Heart right ventricle (tissue), 16 donors: ENCODE results near the gene MICAL3. TPM values are rescaled to one million over a fixed set of nuclear protein-coding genes. Genes with fewer than 3 reads are reported as not detected.

ENCODE experiments used
- ATAC-seq, 8 donors: fragments of 200-7000 bp; cut with Tn5 transposase; one replicate each; pipeline ENCODE4 v1.9.1; 2020; ENCODE audit warnings: mild to moderate bottlenecking in 8 of 8, moderate library complexity in 8 of 8, moderate number of reproducible peaks in 1 of 8
- DNase-seq, 2 donors: peaks; one replicate each; pipeline ENCODE4 v3.0.0-alpha.2; 2020
- H3K27ac ChIP-seq, 10 donors: fragments of 200-600 bp; sonication (generic) in 2 of 10; one replicate each; pipeline versions ENCODE4 v1.5.0 to v1.8.0; 2020 to 2022; ENCODE audit warnings: mild to moderate bottlenecking in 3 of 10
- H3K27me3 ChIP-seq, 7 donors: fragments of 200-600 bp; one replicate each; pipeline ENCODE4 v1.8.0; 2021 to 2022; ENCODE audit warnings: mild to moderate bottlenecking in 2 of 7
- H3K36me3 ChIP-seq, 9 donors: fragments of 200-600 bp; sonication (generic) in 1 of 9; one replicate each; pipeline versions ENCODE4 v1.5.0 to v1.8.0; 2020 to 2022; ENCODE audit warnings: mild to moderate bottlenecking in 2 of 9
- H3K4me1 ChIP-seq, 9 donors: fragments of 200-600 bp; sonication (generic) in 1 of 9; one replicate each; pipeline versions ENCODE4 v1.5.0 to v1.8.0; 2020 to 2022; ENCODE audit warnings: mild to moderate bottlenecking in 4 of 9
- H3K4me3 ChIP-seq, 10 donors: fragments of 200-600 bp; sonication (generic) in 2 of 10; one replicate each; pipeline versions ENCODE4 v1.5.0 to v1.8.0; 2020 to 2022; ENCODE audit warnings: mild to moderate bottlenecking in 7 of 10, moderate library complexity in 2 of 10
- H3K9me3 ChIP-seq, 11 donors: fragments of 200-600 bp in 10 of 11; sonication (generic) in 2 of 11; one replicate each; pipeline versions ENCODE4 v1.5.0 to v1.8.0; 2013 to 2022; ENCODE audit warnings: mild to moderate bottlenecking in 2 of 11, control low read depth in 1 of 11, moderate library complexity in 1 of 11
- CTCF ChIP-seq, 9 donors: fragments of 200-600 bp; sonication (generic) in 2 of 9; IDR thresholded peaks; one replicate each; pipeline versions ENCODE4 v1.5.0 to v1.8.0; 2021 to 2022; ENCODE audit warnings: antibody characterized with exemption in 9 of 9, mild to moderate bottlenecking in 5 of 9, moderate library complexity in 1 of 9
- WGBS, 2 donors: extraction: QIAGEN DNeasy Blood & Tissue Kit; methylation state at CpG; one replicate each; pipeline ENCODE4 v1.1.7; 2013; ENCODE audit warnings: inconsistent platforms in 1 of 2; 5-methylcytosine and 5-hydroxymethylcytosine counted together
- intact Hi-C, 10 donors: fragments of 100-400 bp; cut with DNase I; formaldehyde crosslinking; loops; one replicate each; pipeline versions ENCODE4 v1.11.1 to v1.14.2; 2022
- polyA plus RNA-seq, 2 donors: library from polyadenylated mRNA; stranded (reverse); fragments of 200-250 nt; gene quantifications; one replicate each; pipeline ENCODE4 v1.2.3, GENCODE V29; 2013
- total RNA-seq, 10 donors: library from RNA; stranded (reverse); fragmentation: NEBNext Ultra II Directional in 3 of 10; extraction: Animal tissue kit (Norgen Biotek cat#: 25700) in 3 of 10; gene quantifications; one replicate each; pipeline versions ENCODE4 v1.2.1 to v1.2.4, GENCODE V29; 2021 to 2023
- donor health status: Arrhythmogenic right ventricular cardiomyopathy.
- donor health status: ischemic (EF 13 %, LVEDD 7.1; RV severe dilation, severe dysfunction).
- donor health status: healthy with polysubstance abuse.
- donor health status: DM: no; HTN: yes; CAD: no.
- donor health status: DM: no; HTN: no; CAD: no.
- donor health status: ischemic (EF 25% LVEDD 6.9; RV normal size, moderate dysfunction).
- donor health status: ischemic (EF 25% LVEDD 5.7; RV mildly dilated, moderate dysfunction).
- donor health status: healthy.
- donor health status: DM: yes; HTN: yes; CAD: no.
- donor health status: Ischemic cardiomyopathy.
- donor health status: ischemic (EF 35%, LVEDD 5.7; RV mildly dilated, moderate dysfunction).
- donor health status: nonischemic (EF 11% LVEDD 7.7; RV severe dilation, severe dysfunction).
- donor health status: DM: yes; HTN: yes; CAD: no.
- donor health status: PGD.
- donor health status: ischemic (EF 29% LVEDD 5.4; RV normal size, mild dysfunction).
- donor health status: nonischemic (EF 23%, LVEDD 6.1; RV moderate dilation, normal function).

MICAL3 gene
- total and polyA plus RNA-seq, 12 donors: 13.2 to 137 (median 109) TPM

DNA sequence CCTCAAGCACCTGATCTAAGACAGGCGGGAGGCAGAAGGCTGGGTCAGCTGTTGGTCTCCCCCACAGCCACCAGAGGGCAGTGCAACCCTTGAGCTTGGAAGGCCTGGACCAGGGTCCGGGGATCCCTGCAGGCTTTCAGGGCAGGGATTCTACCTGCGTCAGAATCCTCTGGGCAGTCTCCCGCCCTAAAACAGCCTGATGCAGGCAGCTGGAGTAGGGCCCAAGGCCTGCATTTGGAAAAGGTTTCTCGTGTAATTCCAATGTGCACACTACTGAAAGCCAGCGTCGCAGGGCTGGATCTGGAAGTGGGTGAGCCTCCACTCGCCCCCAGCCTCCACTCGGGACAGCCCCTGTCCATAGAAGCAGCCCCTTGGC lies 281.8 kb downstream of the MICAL3 start:
- WGBS, 2 donors: 51 to 56% methylated on average over 9 of the region's 9 CpGs
- intact Hi-C loops: loop anchor here in 6 of 10 donors (2.0 to 10.0 kb wide), 11 partner anchors 35 to 335 kb away; partner anchors contain the start of gene PEX26 (in 4 of the 6)
- Histone ChIP-seq H3K4me3 (no peak overlapping the region), H3K36me3 (peaks cover 0 to 64% (median 0%) of the 10 kb centered on the region in 9 donors), H3K9me3 (no peaks in the 10 kb centered on the region), H3K4me1 (peaks cover 0 to 22% (median 14%) of the 10 kb centered on the region in 9 donors), H3K27ac (no peak overlapping the region), H3K27me3 (no peaks in the 10 kb centered on the region)
- ATAC-seq (peak in 7 of 8 donors; percentile 50 to 77 (median 70)), DNase-seq (peak; percentile 58 to 61)
- peak; percentile 62 to 83 (median 75) for TF ChIP-seq CTCF (IDR thresholded peaks at IDR 0.05)

DNA sequence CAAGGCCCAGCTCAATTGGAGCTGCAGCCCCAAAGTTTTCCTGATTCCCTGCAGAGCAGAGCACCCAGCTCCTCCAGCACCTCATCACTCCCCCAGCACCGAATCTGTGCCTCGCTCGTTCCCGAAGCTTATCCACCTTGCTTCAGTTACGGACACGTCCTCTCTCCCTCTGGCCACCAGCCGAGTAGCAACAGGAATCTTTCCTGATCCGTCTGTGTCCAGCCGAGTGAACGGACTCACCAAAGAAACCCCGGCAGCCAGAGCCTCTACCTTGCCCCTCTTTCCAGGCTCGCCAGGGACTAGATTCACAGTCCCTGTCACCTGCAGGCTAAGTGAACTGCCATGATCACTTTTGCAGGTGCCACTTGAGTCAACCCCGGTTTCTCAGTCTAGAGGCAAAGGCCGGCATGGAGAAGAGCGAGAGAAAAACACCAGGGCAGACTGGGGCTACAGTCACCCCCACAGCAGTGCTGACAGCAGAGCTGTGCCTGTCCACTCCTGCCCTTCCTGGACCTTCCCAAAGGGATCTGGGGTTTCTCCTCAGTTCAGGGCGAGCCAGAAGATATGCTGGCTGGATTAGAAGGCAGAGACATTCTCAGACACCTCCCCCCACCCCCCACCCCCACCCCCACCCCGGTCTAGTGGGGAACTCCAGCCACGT lies 282.4 kb downstream of the MICAL3 start:
- no peak for DNase-seq
- WGBS, 2 donors: 70% methylated on average over 18 of the region's 18 CpGs

GRCh38 chr22:17739196-17739975 lies 285.0 kb downstream of the MICAL3 start:
- no peak overlapping the region for H3K4me3 ChIP-seq
- peaks cover 0 to 19% (median 13%) of the 10 kb centered on the region in 9 donors for H3K4me1 ChIP-seq
- ATAC-seq (peak in 1 of 8 donors; percentile 4), DNase-seq (no peak)
- TF ChIP-seq CTCF (IDR thresholded peaks at IDR 0.05): no peak
- H3K9me3 ChIP-seq: no peaks in the 10 kb centered on the region
- H3K27me3 ChIP-seq: no peaks in the 10 kb centered on the region
- H3K36me3 ChIP-seq: peaks cover 0 to 92% (median 6%) of the 10 kb centered on the region in 9 donors
- H3K27ac ChIP-seq: no peak overlapping the region
- 91 to 93% methylated on average over 36 of the region's 36 CpGs for WGBS, 2 donors
- intact Hi-C loops: loop anchor here in 1 of 10 donors (10.0 kb wide), 1 partner anchor 45 kb away; no protein-coding TSS in a partner anchor

More for the DNA sequence above, 282.4 kb downstream of the MICAL3 start:
- Histone ChIP-seq H3K27ac (no peak overlapping the region), H3K4me3 (no peak overlapping the region), H3K4me1 (peaks cover 0 to 22% (median 14%) of the 10 kb centered on the region in 9 donors), H3K9me3 (no peaks in the 10 kb centered on the region), H3K27me3 (no peaks in the 10 kb centered on the region), H3K36me3 (peaks cover 0 to 69% (median 0%) of the 10 kb centered on the region in 9 donors)
- intact Hi-C loops: loop anchor here in 6 of 10 donors (2.0 to 10.0 kb wide), 11 partner anchors 35 to 335 kb away; partner anchors contain the start of gene PEX26 (in 4 of the 6)
- TF ChIP-seq CTCF (IDR thresholded peaks at IDR 0.05): no peak
- no peak for ATAC-seq

DNA sequence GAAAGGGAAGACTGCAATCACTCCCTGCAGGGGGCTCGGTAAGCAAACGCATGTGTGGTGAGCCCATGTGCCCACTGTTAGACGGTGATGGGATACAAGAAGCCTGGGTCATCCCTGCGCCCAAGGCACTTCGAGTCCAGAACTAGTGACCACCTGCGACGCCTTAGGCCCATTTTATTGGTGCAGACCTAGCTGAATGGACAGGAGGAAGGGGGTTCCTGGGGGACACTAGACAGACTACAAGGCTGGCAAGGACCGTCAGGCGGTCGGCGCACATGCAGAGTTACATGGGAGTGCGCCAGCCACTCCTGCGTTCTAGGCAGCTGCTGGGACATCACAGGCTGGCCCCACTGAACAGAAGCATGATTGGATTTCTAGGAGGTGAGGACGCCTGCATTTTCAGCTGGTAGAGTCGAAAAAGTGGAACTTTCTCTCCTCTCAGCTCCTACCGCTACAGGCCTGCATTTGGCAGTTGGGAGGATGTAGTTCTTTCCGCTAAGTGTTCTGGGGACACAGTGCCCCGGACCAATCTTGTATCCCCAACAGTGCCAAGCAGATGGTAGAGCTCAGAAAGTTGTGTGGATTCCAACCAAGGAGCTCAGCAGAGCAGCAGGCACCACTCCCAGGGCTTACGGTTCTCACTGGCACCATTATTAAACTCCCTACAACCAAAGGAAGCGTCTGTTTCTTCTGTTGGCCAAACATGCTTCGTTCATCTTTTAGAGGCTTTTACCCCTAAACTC lies 285.8 kb downstream of the MICAL3 start:
- WGBS, 2 donors: 92 to 96% methylated on average over 21 of the region's 21 CpGs
- intact Hi-C loops: loop anchor here in 1 of 10 donors (10.0 kb wide), 1 partner anchor 46 kb away; no protein-coding TSS in a partner anchor
- no peak for ATAC-seq

More for the DNA sequence above, 285.8 kb downstream of the MICAL3 start:
- no peak for DNase-seq
- no peaks in the 10 kb centered on the region for H3K27me3 ChIP-seq
- H3K36me3 ChIP-seq: peaks cover 0 to 92% (median 14%) of the 10 kb centered on the region in 9 donors
- no peak for TF ChIP-seq CTCF (IDR thresholded peaks at IDR 0.05)
- peaks cover 0 to 11% (median 6%) of the 10 kb centered on the region in 9 donors for H3K4me1 ChIP-seq
- H3K27ac ChIP-seq: no peak overlapping the region
- H3K9me3 ChIP-seq: no peaks in the 10 kb centered on the region
- H3K4me3 ChIP-seq: no peak overlapping the region
